ENCODE results near the gene LDB2.

Gene LDB2

GRCh38 chr4:16669036-16669435, 229.4 kb downstream of the LDB2 start:
- H3K9ac ChIP-seq (ENCODE audit: insufficient read length), result no peak overlapping the region
- no peaks in the 10 kb centered on the region for H3K9me3 ChIP-seq (ENCODE audit: low read depth, low read length)
- no peak for DNase-seq (ENCODE audit: low read depth, low spot score)
- no peak overlapping the region for H3K4me3 ChIP-seq
- no peak overlapping the region for H3K27ac ChIP-seq
- TF ChIP-seq FOXP2 (optimal IDR thresholded peaks at IDR 0.05; ENCODE audit: control extremely low read depth, extremely low read length, insufficient read depth) (no peak), EZH2 (IDR thresholded peaks at IDR 0.05) (no peak)
- H3K36me3 ChIP-seq (ENCODE audit: insufficient read depth, low read length), result peaks cover 4% of the 10 kb centered on the region; the same call in 1 of the 2 replicates

GRCh38 chr4:16668488-16668887, 230.0 kb downstream of the LDB2 start:
- Histone ChIP-seq H3K27ac (no peak overlapping the region), H3K36me3 (ENCODE audit: insufficient read depth, low read length) (peaks cover 4% of the 10 kb centered on the region; the same call in 1 of the 2 replicates), H3K9me3 (ENCODE audit: low read depth, low read length) (no peaks in the 10 kb centered on the region), H3K9ac (ENCODE audit: insufficient read length) (no peak overlapping the region), H3K4me3 (no peak overlapping the region)
- DNase-seq (ENCODE audit: low read depth, low spot score), result no peak
- TF ChIP-seq FOXP2 (optimal IDR thresholded peaks at IDR 0.05; ENCODE audit: control extremely low read depth, extremely low read length, insufficient read depth), result no peak
- no peak for TF ChIP-seq POLR2AphosphoS5 (IDR thresholded peaks at IDR 0.05; ENCODE audit: borderline replicate concordance, low read depth, low read length)
- no peak for TF ChIP-seq EZH2 (IDR thresholded peaks at IDR 0.05)

GRCh38 chr4:16667464-16667863, 231.0 kb downstream of the LDB2 start:
- Histone ChIP-seq H3K9me3 (ENCODE audit: low read depth, low read length) (no peaks in the 10 kb centered on the region), H3K36me3 (ENCODE audit: insufficient read depth, low read length) (peaks cover 9% of the 10 kb centered on the region; the same call in 1 of the 2 replicates), H3K27ac (no peak overlapping the region), H3K4me3 (no peak overlapping the region), H3K9ac (ENCODE audit: insufficient read length) (no peak overlapping the region)
- DNase-seq (ENCODE audit: low read depth, low spot score), result no peak
- no peak for TF ChIP-seq POLR2AphosphoS5 (IDR thresholded peaks at IDR 0.05; ENCODE audit: borderline replicate concordance, low read depth, low read length)
- no peak for TF ChIP-seq EZH2 (IDR thresholded peaks at IDR 0.05)
- no peak for TF ChIP-seq FOXP2 (optimal IDR thresholded peaks at IDR 0.05; ENCODE audit: control extremely low read depth, extremely low read length, insufficient read depth)

GRCh38 chr4:16665942-16666551, 232.4 kb downstream of the LDB2 start:
- Histone ChIP-seq H3K36me3 (ENCODE audit: insufficient read depth, low read length) (peaks cover 9% of the 10 kb centered on the region; the same call in 1 of the 2 replicates), H3K27ac (no peak overlapping the region), H3K4me3 (no peak overlapping the region), H3K9me3 (ENCODE audit: low read depth, low read length) (no peaks in the 10 kb centered on the region), H3K9ac (ENCODE audit: insufficient read length) (no peak overlapping the region)
- TF ChIP-seq EZH2 (IDR thresholded peaks at IDR 0.05) (no peak), FOXP2 (optimal IDR thresholded peaks at IDR 0.05; ENCODE audit: control extremely low read depth, extremely low read length, insufficient read depth) (no peak), POLR2AphosphoS5 (IDR thresholded peaks at IDR 0.05; ENCODE audit: borderline replicate concordance, low read depth, low read length) (no peak)
- DNase-seq (ENCODE audit: low read depth, low spot score), result no peak

GRCh38 chr4:16663732-16664131, 234.7 kb downstream of the LDB2 start:
- Histone ChIP-seq H3K27ac (no peak overlapping the region), H3K9me3 (ENCODE audit: low read depth, low read length) (no peaks in the 10 kb centered on the region), H3K9ac (ENCODE audit: insufficient read length) (no peak overlapping the region), H3K4me3 (no peak overlapping the region), H3K36me3 (ENCODE audit: insufficient read depth, low read length) (peaks cover 9% of the 10 kb centered on the region; the same call in 1 of the 2 replicates)
- no peak for DNase-seq (ENCODE audit: low read depth, low spot score)
- TF ChIP-seq POLR2AphosphoS5 (IDR thresholded peaks at IDR 0.05; ENCODE audit: borderline replicate concordance, low read depth, low read length) (no peak), FOXP2 (optimal IDR thresholded peaks at IDR 0.05; ENCODE audit: control extremely low read depth, extremely low read length, insufficient read depth) (no peak), EZH2 (IDR thresholded peaks at IDR 0.05) (no peak)

GRCh38 chr4:16663307-16663706, 235.1 kb downstream of the LDB2 start:
- H3K36me3 ChIP-seq (ENCODE audit: insufficient read depth, low read length), result peaks cover 9% of the 10 kb centered on the region; the same call in 1 of the 2 replicates
- no peaks in the 10 kb centered on the region for H3K9me3 ChIP-seq (ENCODE audit: low read depth, low read length)
- TF ChIP-seq FOXP2 (optimal IDR thresholded peaks at IDR 0.05; ENCODE audit: control extremely low read depth, extremely low read length, insufficient read depth) (no peak), POLR2AphosphoS5 (IDR thresholded peaks at IDR 0.05; ENCODE audit: borderline replicate concordance, low read depth, low read length) (no peak), EZH2 (IDR thresholded peaks at IDR 0.05) (no peak)
- no peak overlapping the region for H3K27ac ChIP-seq
- DNase-seq (ENCODE audit: low read depth, low spot score), result no peak
- no peak overlapping the region for H3K4me3 ChIP-seq
- no peak overlapping the region for H3K9ac ChIP-seq (ENCODE audit: insufficient read length)

- Histone ChIP-seq H3K4me3 (no peak overlapping the region), H3K9me3 (ENCODE audit: low read depth, low read length) (no peaks in the 10 kb centered on the region), H3K27ac (no peak overlapping the region), H3K9ac (ENCODE audit: insufficient read length) (no peak overlapping the region), H3K36me3 (ENCODE audit: insufficient read depth, low read length) (peaks cover 9% of the 10 kb centered on the region; the same call in 1 of the 2 replicates)
- TF ChIP-seq FOXP2 (optimal IDR thresholded peaks at IDR 0.05; ENCODE audit: control extremely low read depth, extremely low read length, insufficient read depth), result no peak
- no peak for TF ChIP-seq POLR2AphosphoS5 (IDR thresholded peaks at IDR 0.05; ENCODE audit: borderline replicate concordance, low read depth, low read length)
- TF ChIP-seq EZH2 (IDR thresholded peaks at IDR 0.05), result no peak
- DNase-seq (ENCODE audit: low read depth, low spot score), result no peak
These were observed 236.6 kb downstream of the LDB2 start for GRCh38 chr4:16661813-16662212.

GRCh38 chr4:16660656-16661055, 237.8 kb downstream of the LDB2 start:
- Histone ChIP-seq H3K27ac (no peak overlapping the region), H3K4me3 (no peak overlapping the region), H3K36me3 (ENCODE audit: insufficient read depth, low read length) (peaks cover 9% of the 10 kb centered on the region; the same call in 1 of the 2 replicates), H3K9me3 (ENCODE audit: low read depth, low read length) (no peaks in the 10 kb centered on the region), H3K9ac (ENCODE audit: insufficient read length) (no peak overlapping the region)
- DNase-seq (ENCODE audit: low read depth, low spot score), result no peak
- TF ChIP-seq POLR2AphosphoS5 (IDR thresholded peaks at IDR 0.05; ENCODE audit: borderline replicate concordance, low read depth, low read length) (no peak), FOXP2 (optimal IDR thresholded peaks at IDR 0.05; ENCODE audit: control extremely low read depth, extremely low read length, insufficient read depth) (no peak), EZH2 (IDR thresholded peaks at IDR 0.05) (no peak)

- H3K9me3 ChIP-seq (ENCODE audit: low read depth, low read length), result no peaks in the 10 kb centered on the region
- TF ChIP-seq FOXP2 (optimal IDR thresholded peaks at IDR 0.05; ENCODE audit: control extremely low read depth, extremely low read length, insufficient read depth), result no peak
- no peak for TF ChIP-seq EZH2 (IDR thresholded peaks at IDR 0.05)
- no peak for TF ChIP-seq POLR2AphosphoS5 (IDR thresholded peaks at IDR 0.05; ENCODE audit: borderline replicate concordance, low read depth, low read length)
These were observed 238.8 kb downstream of the LDB2 start for GRCh38 chr4:16659694-16660093.

More at GRCh38 chr4:16659694-16660093, 238.8 kb downstream of the LDB2 start:
- Histone ChIP-seq H3K36me3 (ENCODE audit: insufficient read depth, low read length) (peaks cover 6% of the 10 kb centered on the region; the same call in 1 of the 2 replicates), H3K9ac (ENCODE audit: insufficient read length) (no peak overlapping the region), H3K27ac (peak overlapping the region; percentile 60; the same call in 1 of the 2 replicates), H3K4me3 (no peak overlapping the region)
- no peak for DNase-seq (ENCODE audit: low read depth, low spot score)
